Adipocyte (in vitro differentiated cells): ENCODE results near the gene ZNF655.

ENCODE experiments used
- DNase-seq: peaks from one replicate; pipeline ENCODE4 v3.0.0-alpha.2; 2015; ENCODE audit warnings: low read depth
- H3K27me3 ChIP-seq: replicated peaks from 2 replicates; pipeline ENCODE4 v1.7.0; 2013; ENCODE audit warnings: mild to moderate bottlenecking, low read length, moderate library complexity; ENCODE audit not compliant: control insufficient read depth, insufficient read depth
- H3K36me3 ChIP-seq: 2 replicates; pipeline ENCODE4 v1.7.0; 2013; ENCODE audit warnings: low read length, mild to moderate bottlenecking, moderate library complexity; ENCODE audit not compliant: control insufficient read depth, insufficient read depth, severe bottlenecking
- H3K4me1 ChIP-seq: 2 replicates; pipeline ENCODE4 v1.7.0; 2013; ENCODE audit warnings: mild to moderate bottlenecking, low read length, moderate library complexity; ENCODE audit not compliant: control insufficient read depth, insufficient read depth
- H3K4me3 ChIP-seq: 2 replicates; pipeline ENCODE4 v1.7.0; 2013; ENCODE audit warnings: mild to moderate bottlenecking, low read length, moderate library complexity
- H3K9ac ChIP-seq: 2 replicates; pipeline ENCODE4 v1.7.0; 2013; ENCODE audit warnings: mild to moderate bottlenecking, low read length, moderate library complexity
- H3K9me3 ChIP-seq: 2 replicates; pipeline ENCODE4 v1.7.0; 2013; ENCODE audit warnings: mild to moderate bottlenecking, low read length, moderate library complexity; ENCODE audit not compliant: control insufficient read depth

Gene ZNF655

DNA sequence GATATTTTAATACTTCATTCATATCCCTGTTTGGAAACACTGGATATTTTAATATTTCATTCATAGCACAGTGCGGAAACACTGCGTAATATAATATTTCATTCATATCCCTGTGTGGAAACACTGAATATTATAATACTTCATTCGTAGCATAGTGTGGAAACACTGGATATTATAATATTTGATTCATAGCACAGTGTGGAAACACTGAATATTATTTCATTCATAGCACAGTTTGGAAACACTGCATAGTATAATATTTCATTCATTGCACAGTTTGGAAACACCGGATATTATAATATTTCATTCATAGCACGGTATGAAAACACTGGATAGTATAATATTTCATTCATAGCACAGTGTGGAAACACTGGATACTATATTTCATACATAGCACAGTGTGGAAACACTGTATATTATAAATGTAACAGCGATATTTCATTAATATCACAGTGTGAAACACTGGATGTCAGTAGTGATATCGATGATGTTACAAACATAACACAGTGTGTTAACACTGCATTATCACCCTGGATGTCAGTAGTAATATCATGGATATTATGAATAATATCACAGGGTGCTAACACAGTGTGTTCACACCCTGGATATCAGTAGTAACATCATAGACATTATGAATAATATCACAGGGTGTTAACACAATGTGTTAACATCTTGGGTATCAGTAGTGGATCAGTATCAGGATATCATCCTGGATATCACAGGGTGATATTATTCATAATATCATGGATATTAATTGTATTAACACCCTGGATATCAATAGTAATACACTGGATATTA is 36.7 kb downstream of the ZNF655 start:
- no peak overlapping the region for H3K9ac ChIP-seq
- no peaks in the 10 kb centered on the region for H3K4me1 ChIP-seq
- DNase-seq = no peak
- no peaks in the 10 kb centered on the region for H3K9me3 ChIP-seq
- no peaks in the 10 kb centered on the region for H3K27me3 ChIP-seq
- no peaks in the 10 kb centered on the region for H3K36me3 ChIP-seq
- no peak overlapping the region for H3K4me3 ChIP-seq

DNA sequence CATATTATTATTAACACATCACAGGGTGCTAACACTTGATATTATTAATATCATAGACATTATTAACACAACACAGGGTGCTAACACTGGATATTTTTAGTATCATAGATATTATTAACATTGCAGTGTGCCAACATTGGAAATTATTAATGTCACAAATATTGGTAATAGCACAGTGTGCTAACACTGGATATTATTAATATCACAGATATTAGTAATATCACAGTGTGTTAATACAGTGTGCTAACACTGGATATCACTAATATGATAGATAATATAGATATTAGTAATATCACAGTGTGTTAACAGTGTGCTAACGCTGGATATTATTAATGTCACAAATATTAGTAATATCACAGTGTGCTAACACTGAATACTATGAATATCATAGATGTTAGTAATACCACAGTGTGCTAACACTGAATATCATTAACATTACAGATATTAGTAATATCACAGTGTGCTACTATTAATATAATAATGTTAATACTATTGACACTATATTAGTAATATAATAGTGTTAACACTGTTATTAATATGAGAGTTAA is 38.0 kb downstream of the ZNF655 start:
- H3K4me3 ChIP-seq = no peak overlapping the region
- no peak overlapping the region for H3K9ac ChIP-seq
- DNase-seq = no peak
- no peaks in the 10 kb centered on the region for H3K4me1 ChIP-seq
- H3K27me3 ChIP-seq = no peaks in the 10 kb centered on the region
- no peaks in the 10 kb centered on the region for H3K9me3 ChIP-seq
- no peaks in the 10 kb centered on the region for H3K36me3 ChIP-seq

DNA sequence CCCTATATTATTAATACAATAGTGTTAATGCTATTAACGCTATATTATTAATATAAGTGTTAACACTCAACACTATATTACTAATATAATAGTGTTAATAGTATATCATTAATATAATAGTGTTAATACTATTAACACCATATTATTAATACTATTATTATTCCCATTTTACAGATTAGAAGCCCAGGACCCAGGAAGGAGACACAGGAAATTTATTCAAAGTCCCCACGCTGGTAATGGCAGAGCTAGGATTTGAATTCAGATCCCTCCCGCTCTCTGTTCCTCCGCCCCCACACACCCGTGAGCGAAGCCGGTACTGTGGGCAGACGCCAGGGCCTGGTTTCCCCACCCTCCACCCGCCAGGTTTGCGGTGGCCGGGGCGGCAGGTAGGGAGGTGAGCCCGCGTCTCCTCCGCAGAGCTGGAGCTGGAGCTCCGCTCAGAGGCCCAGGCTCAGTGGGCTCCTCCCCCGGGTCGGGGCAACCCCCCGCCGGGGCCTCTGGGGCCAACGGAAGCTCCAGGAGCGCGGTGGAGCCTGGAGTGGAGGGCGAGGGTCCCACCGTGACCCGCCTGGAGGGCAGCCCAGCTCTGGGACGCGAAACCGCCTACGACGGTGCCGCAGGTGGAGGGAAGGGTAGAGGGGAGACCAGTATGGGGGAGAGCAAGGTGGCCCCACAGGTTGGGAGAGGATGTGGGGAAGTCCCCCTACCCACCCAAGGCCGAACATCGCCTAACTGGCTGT is 39.5 kb downstream of the ZNF655 start, which contains the start of gene TMEM225B:
TMEM225B (plus strand) TSS at position 506 of the 740 bp plus-strand sequence. CDS start 6,122 bp downstream, outside the sequence.
- H3K4me1 ChIP-seq = no peaks in the 10 kb centered on the region
- H3K4me3 ChIP-seq = no peak within 1 kb of the TSS
- H3K9ac ChIP-seq = no peak within 1 kb of the TSS
- no peaks in the 10 kb centered on the region for H3K27me3 ChIP-seq
- no peaks in the 10 kb centered on the region for H3K9me3 ChIP-seq
- DNase-seq = no peak
- H3K36me3 ChIP-seq = no peaks in the 10 kb centered on the region

DNA sequence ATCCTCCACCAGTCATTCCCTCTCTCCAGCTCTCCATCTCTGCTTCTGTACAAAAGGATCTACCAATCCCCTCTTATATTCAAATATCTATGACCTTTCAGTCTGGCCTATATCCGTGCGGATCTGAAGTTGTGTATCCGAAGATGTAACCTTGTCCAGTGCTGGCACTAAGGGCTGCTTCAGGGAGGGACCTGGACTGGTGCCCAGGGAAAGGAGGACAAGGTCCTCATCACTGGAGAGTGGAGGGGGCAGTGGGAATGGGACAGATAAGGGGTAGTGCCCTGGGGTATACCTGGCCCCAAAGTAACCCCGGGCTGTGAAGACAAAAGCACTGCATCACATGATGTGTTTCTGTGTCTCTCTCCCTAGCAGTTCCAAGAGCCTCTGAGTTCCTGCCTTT is 41.4 kb downstream of the ZNF655 start:
- Histone ChIP-seq H3K27me3 (no peaks in the 10 kb centered on the region), H3K9me3 (no peaks in the 10 kb centered on the region), H3K4me1 (no peaks in the 10 kb centered on the region), H3K4me3 (no peak overlapping the region), H3K9ac (no peak overlapping the region), H3K36me3 (no peaks in the 10 kb centered on the region)
- no peak for DNase-seq

- H3K27me3 ChIP-seq = no peaks in the 10 kb centered on the region
- H3K9ac ChIP-seq = no peak overlapping the region
- H3K9me3 ChIP-seq = no peaks in the 10 kb centered on the region
- no peaks in the 10 kb centered on the region for H3K4me1 ChIP-seq
- no peak overlapping the region for H3K4me3 ChIP-seq
- DNase-seq = no peak
- H3K36me3 ChIP-seq = no peaks in the 10 kb centered on the region
These were observed 43.3 kb downstream of the ZNF655 start for GRCh38 chr7:99601656-99602310.

- Histone ChIP-seq H3K36me3 (no peaks in the 10 kb centered on the region), H3K4me1 (no peaks in the 10 kb centered on the region), H3K27me3 (no peaks in the 10 kb centered on the region), H3K9me3 (no peaks in the 10 kb centered on the region), H3K4me3 (no peak overlapping the region), H3K9ac (no peak overlapping the region)
- no peak for DNase-seq
These were observed 47.1 kb downstream of the ZNF655 start for GRCh38 chr7:99605527-99605926.

- DNase-seq = no peak
- H3K27me3 ChIP-seq = no peaks in the 10 kb centered on the region
- H3K36me3 ChIP-seq = no peaks in the 10 kb centered on the region
- H3K9ac ChIP-seq = no peak overlapping the region
- H3K9me3 ChIP-seq = no peaks in the 10 kb centered on the region
- no peaks in the 10 kb centered on the region for H3K4me1 ChIP-seq
- no peak overlapping the region for H3K4me3 ChIP-seq
These were observed 48.1 kb downstream of the ZNF655 start for GRCh38 chr7:99606531-99606930.

DNA sequence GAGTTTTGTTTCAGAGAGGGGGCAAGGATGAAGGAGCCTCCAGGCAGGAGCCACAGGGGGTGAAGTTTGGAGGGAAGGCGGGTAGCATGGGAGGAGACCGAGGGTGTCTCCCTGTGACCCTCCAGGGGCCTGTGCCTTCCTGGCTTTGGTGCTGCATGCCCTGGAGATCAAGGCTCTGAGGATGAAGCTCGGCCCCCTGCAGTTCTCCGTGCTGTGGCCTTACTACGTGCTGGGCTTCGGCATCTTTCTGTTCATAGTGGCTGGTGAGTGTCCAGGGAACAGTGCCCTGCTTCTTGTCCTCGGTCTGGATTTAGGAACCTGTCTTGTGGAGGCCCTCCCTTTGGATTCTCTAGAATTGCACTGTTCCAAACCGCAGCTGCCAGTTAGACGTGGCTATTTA is 49.1 kb downstream of the ZNF655 start:
- no peak for DNase-seq
- no peaks in the 10 kb centered on the region for H3K36me3 ChIP-seq
- H3K4me3 ChIP-seq = no peak overlapping the region
- H3K4me1 ChIP-seq = no peaks in the 10 kb centered on the region
- H3K9ac ChIP-seq = no peak overlapping the region
- no peaks in the 10 kb centered on the region for H3K9me3 ChIP-seq
- no peaks in the 10 kb centered on the region for H3K27me3 ChIP-seq

DNA sequence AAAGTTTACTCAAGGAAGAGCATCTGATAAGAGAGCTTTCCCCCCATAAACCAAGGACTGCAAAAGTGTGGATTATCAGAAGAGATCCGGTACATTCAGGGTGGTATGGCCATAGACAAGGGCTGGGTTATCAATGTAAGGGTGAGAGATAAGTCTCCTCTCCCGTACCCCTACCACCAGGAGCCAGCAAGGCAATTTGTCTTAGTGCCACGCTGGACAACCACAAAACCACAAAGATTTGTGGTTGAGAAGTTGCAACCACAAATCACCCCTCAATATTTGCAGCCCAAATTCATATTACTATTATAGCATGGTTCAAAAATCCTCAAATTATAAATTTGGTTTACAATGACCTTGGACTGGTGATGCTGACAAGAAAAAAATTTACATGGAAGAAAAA is 56.1 kb downstream of the ZNF655 start:
- Histone ChIP-seq H3K9ac (no peak overlapping the region), H3K27me3 (no peaks in the 10 kb centered on the region), H3K4me3 (no peak overlapping the region), H3K4me1 (peaks cover 16% of the 10 kb centered on the region), H3K36me3 (peaks cover 12% of the 10 kb centered on the region), H3K9me3 (no peaks in the 10 kb centered on the region)
- DNase-seq = no peak

- H3K9ac ChIP-seq = peak overlapping the region; percentile 97
- H3K36me3 ChIP-seq = peaks cover 27% of the 10 kb centered on the region
- no peak for DNase-seq
- H3K4me1 ChIP-seq = peaks cover 16% of the 10 kb centered on the region
- H3K4me3 ChIP-seq = peak overlapping the region; percentile 88
- H3K9me3 ChIP-seq = no peaks in the 10 kb centered on the region
- H3K27me3 ChIP-seq = no peaks in the 10 kb centered on the region
These were observed 57.5 kb downstream of the ZNF655 start for GRCh38 chr7:99615989-99616358.
